Endothelial cell of umbilical vein (primary cell): Measurements from ENCODE around the gene CERS6. TPM values are rescaled to one million over a fixed set of nuclear protein-coding genes. Genes with fewer than 3 reads are reported as not detected.

Experiments
- BruUV-seq: library from RNA; stranded (reverse); fragments of 400-500 nt; replicated peaks from 2 replicates; lab custom pipeline; 2021; lab: Mats Ljungman, UMichigan
- CTCF ChIA-PET: fragments of 300-600, 350-600 bp; sonication (Branson Sonifier 250); formaldehyde crosslinking; loops from one replicate; lab custom pipeline; 2021; ENCODE audit warnings: antibody characterized with exemption, inconsistent platforms; lab: Charles Lee
- POLR2A ChIA-PET: fragments of 300-600, 350-600 bp; sonication (Branson Sonifier 250); formaldehyde crosslinking; loops from one replicate; lab custom pipeline; 2021; ENCODE audit warnings: antibody characterized with exemption, inconsistent platforms; lab: Charles Lee
- DNase-seq: peaks from one replicate; pipeline ENCODE4 v3.0.0-alpha.2; 2011; ENCODE audit warnings: low read depth, low spot score
- FAIRE-seq: peaks from 2 replicates; lab custom pipeline; 2011; peaks lifted over from hg19 to GRCh38; lab: Jason Lieb, UNC
- H2AFZ ChIP-seq: 2 replicates; pipeline ENCODE4 v1.6.0; 2012; ENCODE audit warnings: low read depth, low read length, control low read depth, inconsistent platforms
- H3K27ac ChIP-seq: 2 replicates; pipeline ENCODE4 v1.5.1; 2011; ENCODE audit warnings: low read depth, mild to moderate bottlenecking, control low read depth, low read length, moderate library complexity; ENCODE audit not compliant: insufficient read depth
- H3K27me3 ChIP-seq, 2 experiments: 2 replicates each; pipeline versions ENCODE4 v1.6.0 to v1.6.1; 2011; ENCODE audit warnings: low read length in 2 of 2, mixed read lengths in 1 of 2; ENCODE audit not compliant: control insufficient read depth in 2 of 2, insufficient read depth in 2 of 2
- H3K36me3 ChIP-seq, 2 experiments: 2 replicates in 1 of 2; 3 replicates in 1 of 2; pipeline ENCODE4 v1.5.1; 2011; ENCODE audit warnings: low read length in 2 of 2, mild to moderate bottlenecking in 1 of 2, moderate library complexity in 1 of 2; ENCODE audit not compliant: control insufficient read depth in 2 of 2, insufficient read depth in 2 of 2; ENCODE audit errors: extremely low read depth in 1 of 2
- H3K4me1 ChIP-seq: 3 replicates; pipeline ENCODE4 v1.5.1; 2011; ENCODE audit warnings: mild to moderate bottlenecking, low read length; ENCODE audit not compliant: control insufficient read depth, insufficient read depth; ENCODE audit errors: extremely low read depth
- H3K4me2 ChIP-seq: 2 replicates; pipeline ENCODE4 v1.6.1; 2011; ENCODE audit warnings: low read length, control low read depth, mixed read lengths; ENCODE audit not compliant: insufficient read depth
- H3K4me3 ChIP-seq, 3 experiments: fragments of 200-600 bp in 1 of 3; sonication (generic), shearing (Covaris generic) in 1 of 3; replicated peaks in 1 of 3; 2 replicates each; pipeline ENCODE4 v1.5.1; 2011 to 2016; ENCODE audit warnings: control low read depth in 3 of 3, low read length in 3 of 3, mild to moderate bottlenecking in 2 of 3, inconsistent platforms in 1 of 3, low read depth in 1 of 3, moderate library complexity in 1 of 3; ENCODE audit not compliant: insufficient read depth in 1 of 3
- H3K79me2 ChIP-seq: 2 replicates; pipeline ENCODE4 v1.6.0; 2012; ENCODE audit warnings: low read length, inconsistent platforms; ENCODE audit not compliant: control insufficient read depth, insufficient read depth
- H3K9ac ChIP-seq: replicated peaks from 2 replicates; pipeline ENCODE3; 2011; ENCODE audit warnings: low read length, control low read depth; ENCODE audit not compliant: insufficient read depth; ENCODE audit errors: extremely low read depth
- H3K9me1 ChIP-seq: replicated peaks from 3 replicates; pipeline ENCODE4 v1.6.0; 2011; ENCODE audit warnings: mild to moderate bottlenecking, low read length; ENCODE audit not compliant: control insufficient read depth, insufficient read depth; ENCODE audit errors: extremely low read depth
- H3K9me3 ChIP-seq: replicated peaks from 2 replicates; pipeline ENCODE4 v1.5.1; 2012; ENCODE audit warnings: low read length, inconsistent platforms; ENCODE audit not compliant: control insufficient read depth, insufficient read depth
- H4K20me1 ChIP-seq: replicated peaks from 2 replicates; pipeline ENCODE3; 2011; ENCODE audit warnings: mild to moderate bottlenecking, low read length; ENCODE audit not compliant: control insufficient read depth, insufficient read depth; ENCODE audit errors: extremely low read depth
- CTCF ChIP-seq, 2 donors: IDR thresholded peaks; 1 replicate in 1 of 2; 2 replicates in 1 of 2; pipeline ENCODE4 v1.5.1; 2011; ENCODE audit warnings: low read length in 2 of 2, mild to moderate bottlenecking in 2 of 2, moderate library complexity in 2 of 2, control low read depth in 1 of 2, inconsistent platforms in 1 of 2, low read depth in 1 of 2; ENCODE audit not compliant: insufficient read depth in 1 of 2; ENCODE audit errors: extremely low read depth in 1 of 2
- EZH2 ChIP-seq: IDR thresholded peaks from 2 replicates; pipeline ENCODE4 v1.6.1; 2012; ENCODE audit warnings: borderline replicate concordance, low read depth, mild to moderate bottlenecking, moderate library complexity, low read length, inconsistent platforms; ENCODE audit not compliant: severe bottlenecking
- FOS ChIP-seq: IDR thresholded peaks from 2 replicates; pipeline ENCODE4 v1.6.1; 2011; ENCODE audit warnings: mild to moderate bottlenecking, low read length, moderate library complexity, borderline replicate concordance; ENCODE audit not compliant: insufficient read depth
- GATA2 ChIP-seq: IDR thresholded peaks from 2 replicates; pipeline ENCODE4 v1.7.0; 2011; ENCODE audit warnings: low read depth, mild to moderate bottlenecking, moderate library complexity, mixed read lengths, low read length; ENCODE audit not compliant: insufficient read length, insufficient read depth
- JUN ChIP-seq: IDR thresholded peaks from 2 replicates; pipeline ENCODE4 v1.6.1; 2011; ENCODE audit warnings: borderline replicate concordance, low read depth; ENCODE audit not compliant: insufficient read length, insufficient read depth
- MAX ChIP-seq: IDR thresholded peaks from 2 replicates; pipeline ENCODE4 v1.6.1; 2011; ENCODE audit not compliant: insufficient read depth, insufficient read length
- POLR2AphosphoS5 ChIP-seq: IDR thresholded peaks from 2 replicates; pipeline ENCODE4 v1.6.1; 2012; ENCODE audit warnings: low read depth, mild to moderate bottlenecking, control low read depth, low read length, moderate library complexity; ENCODE audit not compliant: insufficient read depth
- dilution Hi-C: fragments of 300-500 bp; cut with MboI; formaldehyde crosslinking; loops from one replicate; pipeline ENCODE4 v1.15.0; 2019; ENCODE audit warnings: low sequenced_read_pairs; ENCODE audit not compliant: extremely low pct_ligation_motif_present
- intact Hi-C: fragments of 100-400 bp; cut with micrococcal nuclease; formaldehyde crosslinking; loops from one replicate; pipeline ENCODE4 v1.10.0; 2022
- polyA plus RNA-seq, 4 experiments: library from polyadenylated mRNA; depleted of rRNA in 3 of 4; stranded (reverse) in 3 of 4; unstranded in 1 of 4; fragments of >200 nt; gene quantifications; 2 replicates each; pipeline versions ENCODE4 v1.2.1 to v1.2.3, GENCODE V29; 2011 to 2012; ENCODE audit warnings: missing spikeins in 1 of 4
- total RNA-seq: library from RNA; stranded (reverse); gene quantifications from 2 replicates; pipeline ENCODE4 v1.2.3, GENCODE V29; 2021

The CERS6 gene
- total and polyA plus RNA-seq, 2 donors (not counting 3 experiments of a cell fraction or from before 2014, with no cell fraction given) = 2.7 to 11.7 TPM

- Histone ChIP-seq H3K4me1 (peaks cover 8% of the 10 kb centered on the region), H3K27ac (no peak overlapping the region), H3K27me3 (no peaks in the 10 kb centered on the region), H2AFZ (no peak overlapping the region), H4K20me1 (no peaks in the 10 kb centered on the region), H3K4me2 (no peak overlapping the region), H3K9me3 (no peaks in the 10 kb centered on the region), H3K79me2 (no peaks in the 10 kb centered on the region), H3K4me3 (no peak overlapping the region), H3K36me3 (no peaks in the 10 kb centered on the region), H3K9ac (no peak overlapping the region), H3K9me1 (no peaks in the 10 kb centered on the region)
- dilution Hi-C loops (no loop called here), intact Hi-C loops (no loop called here)
- no TSS peak for BruUV-seq
- no peak for TF ChIP-seq EZH2
- FAIRE-seq (no peak), DNase-seq (no peak)
- ChIA-PET CTCF (interaction anchor here (1.4 to 1.9 kb wide), 3 partner anchors 9 to 345 kb away, joined by 4 to 6 read pairs (median 4); no protein-coding TSS in a partner anchor), POLR2A (no interaction called here)
Observed at GRCh38 chr2:168691221-168691620, 235.1 kb downstream of the CERS6 start.

GRCh38 chr2:168692132-168692744 lies 236.2 kb downstream of the CERS6 start:
- dilution Hi-C loops (no loop called here), intact Hi-C loops (no loop called here)
- Histone ChIP-seq H3K27ac (no peak overlapping the region), H3K4me1 (no peaks in the 10 kb centered on the region), H3K9me3 (no peaks in the 10 kb centered on the region), H3K36me3 (no peaks in the 10 kb centered on the region), H2AFZ (no peak overlapping the region), H3K4me2 (no peak overlapping the region), H3K79me2 (no peaks in the 10 kb centered on the region), H3K4me3 (no peak overlapping the region), H3K9ac (no peak overlapping the region), H3K27me3 (no peaks in the 10 kb centered on the region), H4K20me1 (no peaks in the 10 kb centered on the region), H3K9me1 (no peaks in the 10 kb centered on the region)
- FAIRE-seq (no peak), DNase-seq (no peak)
- no TSS peak for BruUV-seq
- TF ChIP-seq POLR2AphosphoS5 (no peak), JUN (no peak), MAX (no peak), CTCF (IDR thresholded peaks at IDR 0.05; ENCODE audit: extremely low read depth in 1 of 2, insufficient read depth in 1 of 2, low read depth in 1 of 2, low read length in 2 of 2) (no peak), FOS (no peak), GATA2 (no peak), EZH2 (no peak)
- CTCF ChIA-PET = interaction anchor here (1.4 to 1.9 kb wide), 2 partner anchors 10 to 13 kb away, joined by 4 to 6 read pairs; no protein-coding TSS in a partner anchor
- POLR2A ChIA-PET = no interaction called here
